ENCODE results near the gene TBC1D22A. TPM values are rescaled to one million over a fixed set of nuclear protein-coding genes. Genes with fewer than 3 reads are reported as not detected.

Gene TBC1D22A
- polyA plus RNA-seq, 1 of the 3 experiments (the other 2 are of a cell fraction) = 16.5 TPM

DNA sequence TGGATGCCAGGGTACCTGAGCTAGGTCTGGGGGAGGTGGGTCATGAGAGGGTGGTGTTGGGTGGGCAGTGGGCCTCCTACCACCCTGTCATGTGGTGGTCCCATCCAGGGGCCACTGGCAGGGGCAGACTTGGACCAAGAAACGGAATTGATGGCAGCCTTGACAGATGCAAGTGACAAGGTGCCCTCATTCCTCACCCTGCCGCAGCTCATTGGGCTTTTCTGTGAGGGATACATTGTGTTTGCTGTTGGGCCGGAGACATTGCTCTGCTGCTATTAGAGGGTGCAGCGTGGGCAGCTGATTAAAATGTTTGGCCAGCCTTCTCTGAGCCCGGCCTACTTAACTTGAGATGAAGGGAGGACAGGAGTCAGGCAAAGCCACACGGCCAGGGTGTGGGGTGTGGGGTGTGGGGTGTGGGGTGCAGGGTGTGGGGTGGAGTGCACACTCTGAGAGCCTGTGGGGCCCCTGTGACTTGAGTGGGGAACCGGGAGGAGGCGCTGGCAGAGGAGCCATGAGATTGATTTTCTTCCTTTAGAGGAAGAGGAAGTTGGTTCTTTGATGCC lies 351.5 kb downstream of the TBC1D22A start:
- no peaks in the 10 kb centered on the region for H3K9me2 ChIP-seq
- no peak for DNase-seq
- no peak overlapping the region for H3K9ac ChIP-seq
- H3K27ac ChIP-seq (ENCODE audit: low read depth in 2 of 2, low read length in 1 of 2) = no peak overlapping the region
- no peaks in the 10 kb centered on the region for H3K9me3 ChIP-seq
- peaks cover 0 to 12% of the 10 kb centered on the region in 2 experiments for H3K36me3 ChIP-seq (replicated peaks in 1 of 2; ENCODE audit: control insufficient read depth in 1 of 2, insufficient read depth in 2 of 2, low read length in 1 of 2)
- no peak overlapping the region for H3K4me3 ChIP-seq (ENCODE audit: low read depth in 2 of 2, low read length in 1 of 2)
- no peaks in the 10 kb centered on the region for H3K4me1 ChIP-seq (ENCODE audit: control insufficient read depth in 1 of 2, insufficient read depth in 2 of 2, low read depth in 1 of 2, low read length in 1 of 2)
- H3K79me2 ChIP-seq (ENCODE audit: insufficient read depth) = no peaks in the 10 kb centered on the region
- no peak overlapping the region for H2AFZ ChIP-seq (ENCODE audit: low read depth)
- 97% methylated on average over 7 of the region's 8 CpGs for WGBS (ENCODE audit: low lambda C conversion rate)
- no peaks in the 10 kb centered on the region for H3K27me3 ChIP-seq (ENCODE audit: insufficient read depth)
- TF ChIP-seq, protein P1, sequence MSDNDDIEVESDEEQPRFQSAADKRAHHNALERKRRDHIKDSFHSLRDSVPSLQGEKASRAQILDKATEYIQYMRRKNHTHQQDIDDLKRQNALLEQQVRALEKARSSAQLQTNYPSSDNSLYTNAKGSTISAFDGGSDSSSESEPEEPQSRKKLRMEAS (IDR thresholded peaks at IDR 0.05; ENCODE audit: low read depth) = no peak
- no peak for TF ChIP-seq ELF1 (IDR thresholded peaks at IDR 0.05)
- TF ChIP-seq, protein P2, sequence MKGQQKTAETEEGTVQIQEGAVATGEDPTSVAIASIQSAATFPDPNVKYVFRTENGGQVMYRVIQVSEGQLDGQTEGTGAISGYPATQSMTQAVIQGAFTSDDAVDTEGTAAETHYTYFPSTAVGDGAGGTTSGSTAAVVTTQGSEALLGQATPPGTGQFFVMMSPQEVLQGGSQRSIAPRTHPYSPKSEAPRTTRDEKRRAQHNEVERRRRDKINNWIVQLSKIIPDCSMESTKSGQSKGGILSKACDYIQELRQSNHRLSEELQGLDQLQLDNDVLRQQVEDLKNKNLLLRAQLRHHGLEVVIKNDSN (IDR thresholded peaks at IDR 0.05; ENCODE audit: borderline replicate concordance, low read depth) = no peak
- TF ChIP-seq EP300 (IDR thresholded peaks at IDR 0.05; ENCODE audit: borderline replicate concordance in 1 of 2, low read depth in 1 of 2, low read length in 1 of 2) = no peak
- TF ChIP-seq MEF2A (IDR thresholded peaks at IDR 0.05; ENCODE audit: borderline replicate concordance, low read depth) = no peak
- no peak for TF ChIP-seq RFX5 (IDR thresholded peaks at IDR 0.05; ENCODE audit: low read length)
- TF ChIP-seq EZH2phosphoT487 (IDR thresholded peaks at IDR 0.05; ENCODE audit: borderline replicate concordance, low read depth) = no peak
- TF ChIP-seq, protein P3, sequence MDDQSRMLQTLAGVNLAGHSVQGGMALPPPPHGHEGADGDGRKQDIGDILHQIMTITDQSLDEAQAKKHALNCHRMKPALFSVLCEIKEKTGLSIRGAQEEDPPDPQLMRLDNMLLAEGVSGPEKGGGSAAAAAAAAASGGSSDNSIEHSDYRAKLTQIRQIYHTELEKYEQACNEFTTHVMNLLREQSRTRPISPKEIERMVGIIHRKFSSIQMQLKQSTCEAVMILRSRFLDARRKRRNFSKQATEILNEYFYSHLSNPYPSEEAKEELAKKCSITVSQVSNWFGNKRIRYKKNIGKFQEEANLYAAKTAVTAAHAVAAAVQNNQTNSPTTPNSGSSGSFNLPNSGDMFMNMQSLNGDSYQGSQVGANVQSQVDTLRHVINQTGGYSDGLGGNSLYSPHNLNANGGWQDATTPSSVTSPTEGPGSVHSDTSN (IDR thresholded peaks at IDR 0.05) = no peak
- no peak for TF ChIP-seq CHD2 (IDR thresholded peaks at IDR 0.05; ENCODE audit: low read length, partially characterized antibody)
- no peak for TF ChIP-seq RAD21 (IDR thresholded peaks at IDR 0.05; ENCODE audit: low read length)
- TF ChIP-seq RXRA (IDR thresholded peaks at IDR 0.05; ENCODE audit: borderline replicate concordance, low read depth) = no peak
- no peak for TF ChIP-seq NRF1 (IDR thresholded peaks at IDR 0.05; ENCODE audit: low read depth, low read length)
- TF ChIP-seq GATA2 (CRISPR knock-in tag; IDR thresholded peaks at IDR 0.05) = no peak
- no peak for TF ChIP-seq YY1 (IDR thresholded peaks at IDR 0.05; ENCODE audit: low read depth)
- TF ChIP-seq FOSL2 (IDR thresholded peaks at IDR 0.05; ENCODE audit: borderline replicate concordance, low read depth) = no peak
- no peak for TF ChIP-seq NFIC (IDR thresholded peaks at IDR 0.05; ENCODE audit: borderline replicate concordance)
- TF ChIP-seq, protein P4, sequence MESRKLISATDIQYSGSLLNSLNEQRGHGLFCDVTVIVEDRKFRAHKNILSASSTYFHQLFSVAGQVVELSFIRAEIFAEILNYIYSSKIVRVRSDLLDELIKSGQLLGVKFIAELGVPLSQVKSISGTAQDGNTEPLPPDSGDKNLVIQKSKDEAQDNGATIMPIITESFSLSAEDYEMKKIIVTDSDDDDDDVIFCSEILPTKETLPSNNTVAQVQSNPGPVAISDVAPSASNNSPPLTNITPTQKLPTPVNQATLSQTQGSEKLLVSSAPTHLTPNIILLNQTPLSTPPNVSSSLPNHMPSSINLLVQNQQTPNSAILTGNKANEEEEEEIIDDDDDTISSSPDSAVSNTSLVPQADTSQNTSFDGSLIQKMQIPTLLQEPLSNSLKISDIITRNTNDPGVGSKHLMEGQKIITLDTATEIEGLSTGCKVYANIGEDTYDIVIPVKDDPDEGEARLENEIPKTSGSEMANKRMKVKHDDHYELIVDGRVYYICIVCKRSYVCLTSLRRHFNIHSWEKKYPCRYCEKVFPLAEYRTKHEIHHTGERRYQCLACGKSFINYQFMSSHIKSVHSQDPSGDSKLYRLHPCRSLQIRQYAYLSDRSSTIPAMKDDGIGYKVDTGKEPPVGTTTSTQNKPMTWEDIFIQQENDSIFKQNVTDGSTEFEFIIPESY (IDR thresholded peaks at IDR 0.05; ENCODE audit: borderline replicate concordance, low read depth) = no peak
- TF ChIP-seq FOXJ3 (CRISPR knock-in tag; IDR thresholded peaks at IDR 0.05) = no peak
- TF ChIP-seq, protein P5, sequence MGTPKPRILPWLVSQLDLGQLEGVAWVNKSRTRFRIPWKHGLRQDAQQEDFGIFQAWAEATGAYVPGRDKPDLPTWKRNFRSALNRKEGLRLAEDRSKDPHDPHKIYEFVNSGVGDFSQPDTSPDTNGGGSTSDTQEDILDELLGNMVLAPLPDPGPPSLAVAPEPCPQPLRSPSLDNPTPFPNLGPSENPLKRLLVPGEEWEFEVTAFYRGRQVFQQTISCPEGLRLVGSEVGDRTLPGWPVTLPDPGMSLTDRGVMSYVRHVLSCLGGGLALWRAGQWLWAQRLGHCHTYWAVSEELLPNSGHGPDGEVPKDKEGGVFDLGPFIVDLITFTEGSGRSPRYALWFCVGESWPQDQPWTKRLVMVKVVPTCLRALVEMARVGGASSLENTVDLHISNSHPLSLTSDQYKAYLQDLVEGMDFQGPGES (IDR thresholded peaks at IDR 0.05; ENCODE audit: low read depth, low read length) = no peak
- H4K20me1 ChIP-seq (ENCODE audit: insufficient read depth) = no peaks in the 10 kb centered on the region
- POLR2A ChIA-PET = no interaction called here
- no peaks in the 10 kb centered on the region for H3F3A ChIP-seq (replicated peaks; ENCODE audit: insufficient read depth)
- CTCF ChIA-PET = no interaction called here
- no peak overlapping the region for H3K4me2 ChIP-seq
